Chondrocyte (in vitro differentiated cells): Measurements from ENCODE around the gene CRIM1. TPM values are rescaled to one million over a fixed set of nuclear protein-coding genes. Genes with fewer than 3 reads are reported as not detected.

Experiments used
- DNase-seq: peaks from one replicate; pipeline ENCODE4 v3.0.0; 2021; ENCODE audit warnings: mixed read lengths, low spot score
- H3K27ac Mint-ChIP-seq: one replicate; pipeline ENCODE4 v1.8.0; 2021; ENCODE audit warnings: mild to moderate bottlenecking, moderate library complexity, mixed read lengths; ENCODE audit not compliant: unreplicated experiment
- H3K27me3 Mint-ChIP-seq: 2 replicates; pipeline ENCODE4 v1.8.0; 2021; ENCODE audit warnings: low read depth, mixed read lengths
- H3K36me3 Mint-ChIP-seq: 2 replicates; pipeline ENCODE4 v1.8.0; 2021; ENCODE audit warnings: low read depth, mixed read lengths
- H3K4me1 Mint-ChIP-seq: 2 replicates; pipeline ENCODE4 v1.8.0; 2021; ENCODE audit warnings: low read depth, mild to moderate bottlenecking, mixed read lengths
- H3K4me3 Mint-ChIP-seq: one replicate; pipeline ENCODE4 v1.8.0; 2021; ENCODE audit warnings: mild to moderate bottlenecking, moderate library complexity, mixed read lengths; ENCODE audit not compliant: unreplicated experiment
- H3K9me3 Mint-ChIP-seq: 2 replicates; pipeline ENCODE4 v1.8.0; 2021; ENCODE audit warnings: low read depth, mixed read lengths
- CTCF ChIP-seq: fragments of 200-600 bp; sonication (generic); IDR thresholded peaks from 2 replicates; pipeline ENCODE4 v1.5.0; 2021; ENCODE audit warnings: antibody characterized with exemption, mild to moderate bottlenecking, moderate library complexity
- total RNA-seq: library from RNA; stranded (reverse); gene quantifications from 3 replicates; pipeline ENCODE4 v1.2.1, GENCODE V29; 2021

CRIM1 gene
- total RNA-seq, 1 donor from 2014 or later: 194 TPM

- no peak overlapping the region for H3K4me3 Mint-ChIP-seq
- H3K36me3 Mint-ChIP-seq: peaks cover 3% of the 10 kb centered on the region
- no peak for TF ChIP-seq CTCF
- H3K9me3 Mint-ChIP-seq: no peaks in the 10 kb centered on the region
- peaks cover 10% of the 10 kb centered on the region for H3K4me1 Mint-ChIP-seq
- no peak overlapping the region for H3K27ac Mint-ChIP-seq
- no peaks in the 10 kb centered on the region for H3K27me3 Mint-ChIP-seq
- DNase-seq: no peak
Measured at GRCh38 chr2:36397728-36398413, 42.3 kb downstream of the CRIM1 start.

- no peaks in the 10 kb centered on the region for H3K27me3 Mint-ChIP-seq
- no peaks in the 10 kb centered on the region for H3K9me3 Mint-ChIP-seq
- TF ChIP-seq CTCF: no peak
- H3K27ac Mint-ChIP-seq: no peak overlapping the region
- H3K4me3 Mint-ChIP-seq: no peak overlapping the region
- H3K4me1 Mint-ChIP-seq: no peaks in the 10 kb centered on the region
- no peak for DNase-seq
- H3K36me3 Mint-ChIP-seq: peaks cover 3% of the 10 kb centered on the region
Measured at GRCh38 chr2:36399050-36399449, 43.5 kb downstream of the CRIM1 start.

- Mint-ChIP-seq H3K27me3 (no peaks in the 10 kb centered on the region), H3K27ac (no peak overlapping the region), H3K9me3 (no peaks in the 10 kb centered on the region), H3K4me1 (peaks cover 24% of the 10 kb centered on the region), H3K4me3 (no peak overlapping the region), H3K36me3 (no peaks in the 10 kb centered on the region)
- DNase-seq: no peak
- TF ChIP-seq CTCF: no peak
Measured at GRCh38 chr2:36403675-36404230, 48.2 kb downstream of the CRIM1 start.

- no peaks in the 10 kb centered on the region for H3K27me3 Mint-ChIP-seq
- H3K4me1 Mint-ChIP-seq: peaks cover 29% of the 10 kb centered on the region
- no peak overlapping the region for H3K4me3 Mint-ChIP-seq
- no peak for DNase-seq
- no peaks in the 10 kb centered on the region for H3K9me3 Mint-ChIP-seq
- no peak for TF ChIP-seq CTCF
- no peaks in the 10 kb centered on the region for H3K36me3 Mint-ChIP-seq
- H3K27ac Mint-ChIP-seq: peak overlapping the region; percentile 37
Measured at GRCh38 chr2:36404318-36404717, 48.7 kb downstream of the CRIM1 start.

GRCh38 chr2:36404754-36405153, 49.2 kb downstream of the CRIM1 start:
- DNase-seq: no peak
- no peak for TF ChIP-seq CTCF
- Mint-ChIP-seq H3K27ac (peak overlapping the region; percentile 37), H3K4me3 (no peak overlapping the region), H3K36me3 (no peaks in the 10 kb centered on the region), H3K27me3 (no peaks in the 10 kb centered on the region), H3K4me1 (peaks cover 33% of the 10 kb centered on the region), H3K9me3 (no peaks in the 10 kb centered on the region)
